IMR-90 (cell line): ENCODE measurements around the gene TAB2. TPM values are rescaled to one million over a fixed set of nuclear protein-coding genes. Genes with fewer than 3 reads are reported as not detected.

Experiments
- ATAC-seq: fragments of 200-7000 bp; cut with Tn5 transposase; 2 replicates; pipeline ENCODE4 v1.9.1; 2020; ENCODE audit warnings: low read depth, mild to moderate bottlenecking, moderate library complexity
- BruUV-seq: library from RNA; stranded (reverse); fragments of 400-500 nt; replicated peaks from 2 replicates; lab custom pipeline; 2021; lab: Mats Ljungman, UMichigan
- CTCF ChIA-PET: fragments of 300-600 bp; formaldehyde crosslinking; extraction: SDS; loops from one replicate; lab custom pipeline; 2021; ENCODE audit warnings: antibody characterized with exemption; lab: Yijun Ruan, JAX
- POLR2A ChIA-PET: fragments of 300-600 bp; sonication (Branson Sonifier 250); formaldehyde crosslinking; loops from one replicate; lab custom pipeline; 2022; ENCODE audit warnings: antibody characterized with exemption; ENCODE audit not compliant: unreplicated experiment; lab: Charles Lee
- DNase-seq: peaks from one replicate; pipeline ENCODE4 v3.0.0; 2013
- H2AFZ ChIP-seq: replicated peaks from 2 replicates; pipeline ENCODE3; 2013; ENCODE audit warnings: low read length, mild to moderate bottlenecking; ENCODE audit not compliant: poor library complexity
- H2AK5ac ChIP-seq: 2 replicates; pipeline ENCODE4 v1.6.1; 2013; ENCODE audit warnings: low read depth, low read length, inconsistent platforms
- H2AK9ac ChIP-seq: replicated peaks from 2 replicates; pipeline ENCODE3; 2013; ENCODE audit warnings: mild to moderate bottlenecking, low read depth, low read length, moderate library complexity; ENCODE audit not compliant: poor library complexity
- H2BK120ac ChIP-seq: 2 replicates; pipeline ENCODE4 v1.6.1; 2013; ENCODE audit warnings: low read depth, low read length, inconsistent platforms
- H2BK15ac ChIP-seq: 3 replicates; pipeline ENCODE4 v1.6.1; 2013; ENCODE audit warnings: low read depth, low read length, inconsistent platforms
- H2BK20ac ChIP-seq: 2 replicates; pipeline ENCODE4 v1.6.1; 2013; ENCODE audit warnings: low read depth, mild to moderate bottlenecking, inconsistent platforms, low read length, moderate library complexity
- H2BK5ac ChIP-seq: 2 replicates; pipeline ENCODE4 v1.6.1; 2013; ENCODE audit warnings: mild to moderate bottlenecking, low read depth, low read length, inconsistent platforms; ENCODE audit not compliant: poor library complexity, severe bottlenecking
- H3K14ac ChIP-seq: replicated peaks from 2 replicates; pipeline ENCODE4 v1.6.1; 2013; ENCODE audit warnings: low read depth, low read length, inconsistent platforms
- H3K18ac ChIP-seq: 2 replicates; pipeline ENCODE4 v1.6.1; 2013; ENCODE audit warnings: low read depth, low read length, control low read depth
- H3K23ac ChIP-seq: 2 replicates; pipeline ENCODE4 v1.6.1; 2013; ENCODE audit warnings: low read depth, low read length, inconsistent platforms
- H3K27ac ChIP-seq: 2 replicates; pipeline ENCODE4 v1.5.1; 2013; ENCODE audit warnings: mild to moderate bottlenecking, control low read depth, low read length; ENCODE audit not compliant: insufficient read depth
- H3K27me3 ChIP-seq: 2 replicates; pipeline ENCODE4 v1.6.1; 2013; ENCODE audit warnings: low read length; ENCODE audit not compliant: control insufficient read depth, insufficient read depth
- H3K36me3 ChIP-seq: 2 replicates; pipeline ENCODE4 v1.6.1; 2013; ENCODE audit warnings: low read length, mixed read lengths; ENCODE audit not compliant: control insufficient read depth, insufficient read depth
- H3K4ac ChIP-seq: 2 replicates; pipeline ENCODE4 v1.6.1; 2013; ENCODE audit warnings: low read depth, low read length, inconsistent platforms
- H3K4me1 ChIP-seq: 2 replicates; pipeline ENCODE4 v1.6.1; 2013; ENCODE audit warnings: low read length, mixed read lengths; ENCODE audit not compliant: control insufficient read depth, insufficient read depth
- H3K4me2 ChIP-seq: 2 replicates; pipeline ENCODE4 v1.6.1; 2013; ENCODE audit warnings: low read depth, mild to moderate bottlenecking, control low read depth, low read length, moderate library complexity
- H3K4me3 ChIP-seq: 2 replicates; pipeline ENCODE4 v1.5.1; 2013; ENCODE audit warnings: low read depth, mild to moderate bottlenecking, control low read depth, low read length, moderate library complexity; ENCODE audit not compliant: insufficient read depth
- H3K56ac ChIP-seq: 2 replicates; pipeline ENCODE4 v1.6.1; 2013; ENCODE audit warnings: low read length, inconsistent platforms; ENCODE audit not compliant: insufficient read depth; ENCODE audit errors: extremely low read depth
- H3K79me1 ChIP-seq, 2 experiments: 2 replicates each; pipeline ENCODE4 v1.6.1; 2013; ENCODE audit warnings: low read length in 2 of 2, inconsistent platforms in 1 of 2, low read depth in 1 of 2
- H3K9ac ChIP-seq: 2 replicates; pipeline ENCODE4 v1.6.1; 2013; ENCODE audit warnings: low read depth, low read length, control low read depth
- H3K9me1 ChIP-seq: 2 replicates; pipeline ENCODE4 v1.6.1; 2013; ENCODE audit warnings: low read length, inconsistent platforms; ENCODE audit not compliant: insufficient read depth
- H3K9me3 ChIP-seq: 2 replicates; pipeline ENCODE4 v1.6.1; 2013; ENCODE audit warnings: low read length; ENCODE audit not compliant: control insufficient read depth, insufficient read depth
- H4K20me1 ChIP-seq: 2 replicates; pipeline ENCODE4 v1.6.1; 2013; ENCODE audit warnings: low read length, inconsistent platforms; ENCODE audit not compliant: insufficient read depth
- H4K5ac ChIP-seq: 2 replicates; pipeline ENCODE4 v1.6.1; 2013; ENCODE audit warnings: mild to moderate bottlenecking, low read depth, low read length, control low read depth
- H4K8ac ChIP-seq, 2 experiments: 2 replicates each; pipeline ENCODE4 v1.6.1; 2013; ENCODE audit warnings: low read depth in 2 of 2, low read length in 2 of 2, control low read depth in 1 of 2, inconsistent platforms in 1 of 2
- H4K91ac ChIP-seq: 2 replicates; pipeline ENCODE4 v1.6.1; 2013; ENCODE audit warnings: low read depth, low read length, inconsistent platforms; ENCODE audit not compliant: insufficient read depth
- CTCF ChIP-seq: conservative IDR thresholded peaks from 2 replicates; pipeline ENCODE4 v1.5.1; 2012; ENCODE audit warnings: mild to moderate bottlenecking, low read depth, low read length, improper control_type of control experiment
- MAFK ChIP-seq: IDR thresholded peaks from 2 replicates; pipeline ENCODE4 v1.6.1; 2012; ENCODE audit warnings: low read depth, low read length, improper control_type of control experiment
- USF2 ChIP-seq: fragments of 150-350 bp; IDR thresholded peaks from 2 replicates; pipeline ENCODE4 v1.6.1; 2017; ENCODE audit warnings: mild to moderate bottlenecking, antibody characterized with exemption, low read length, low read depth
- WGBS, 2 experiments: methylation state at CpG; one replicate each; pipeline versions ENCODE4 v1.1.5 to v1.1.7; 2013; ENCODE audit warnings: missing lambda C conversion rate in 2 of 2; ENCODE audit not compliant: insufficient read length in 1 of 2; ENCODE audit errors: extremely low coverage in 2 of 2; 5-methylcytosine and 5-hydroxymethylcytosine counted together
- dilution Hi-C: fragments of 300-500 bp; cut with HindIII; formaldehyde crosslinking; loops from one replicate; pipeline ENCODE4 v1.14.3; 2018; ENCODE audit warnings: low sequenced_read_pairs; ENCODE audit not compliant: unreplicated experiment
- in situ Hi-C: fragments of 300-500 bp; cut with MboI; formaldehyde crosslinking; loops from 3 replicates; pipeline ENCODE4 v1.14.3; 2019; ENCODE audit warnings: low sequenced_read_pairs, inconsistent platforms, mixed read lengths
- intact Hi-C: fragments of 100-400 bp; cut with micrococcal nuclease; formaldehyde crosslinking; loops from 2 replicates; pipeline ENCODE4 v1.10.0; 2022
- polyA plus RNA-seq, 3 experiments: library from polyadenylated mRNA; depleted of rRNA; stranded (reverse); fragments of >200 nt; gene quantifications; 2 replicates each; pipeline ENCODE4 v1.2.3, GENCODE V29; 2012; ENCODE audit warnings: low replicate concordance in 1 of 3
- total RNA-seq: library from RNA; depleted of rRNA; stranded (reverse); fragments of >200 nt; gene quantifications from 2 replicates; pipeline ENCODE4 v1.2.3, GENCODE V29; 2012

TAB2 gene
- total and polyA plus RNA-seq, 2 of the 4 experiments (the other 2 are of a cell fraction): 20.8 to 25.3 TPM

DNA sequence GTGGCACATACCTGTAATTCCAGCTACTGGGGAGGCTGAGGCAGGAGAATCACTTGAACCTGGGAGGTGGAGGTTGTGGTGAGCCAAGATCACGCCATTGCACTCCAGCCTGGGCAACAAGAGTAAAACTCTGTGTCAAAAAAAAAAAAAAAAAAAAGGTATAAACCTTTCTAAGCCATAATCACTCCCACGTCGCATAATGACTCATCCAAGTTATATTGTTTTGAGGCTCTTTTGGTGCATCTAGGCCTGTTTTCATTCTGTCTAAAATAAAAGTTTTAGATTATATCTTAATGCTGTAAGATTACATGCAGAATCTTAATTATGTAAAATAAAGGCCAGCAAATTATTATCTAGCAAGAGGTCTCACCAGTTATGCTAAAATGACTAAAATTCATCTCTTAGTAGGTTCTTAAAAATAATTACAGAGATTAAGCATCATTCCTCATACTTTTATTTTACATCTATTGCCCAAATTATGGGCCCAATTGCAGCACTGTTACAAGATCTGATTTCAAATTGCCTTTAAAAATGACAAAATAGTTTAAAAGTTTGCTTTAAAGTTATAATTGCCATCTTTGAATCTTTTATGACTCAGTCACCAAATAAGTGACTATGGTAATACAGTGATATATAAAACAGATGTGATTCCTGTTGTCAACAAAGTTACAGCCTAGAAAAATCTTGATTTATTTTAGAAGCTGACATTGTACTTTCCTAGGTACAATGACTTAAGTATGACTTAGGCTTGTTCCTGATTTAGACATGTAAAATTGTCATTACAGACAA, 72.2 kb downstream of the TAB2 start:
- no TSS peak for BruUV-seq
- Histone ChIP-seq H3K36me3 (peaks cover 4% of the 10 kb centered on the region; the same call in 1 of the 2 replicates), H3K18ac (no peak overlapping the region), H3K79me1 (peaks cover 23 to 47% of the 10 kb centered on the region in 2 experiments), H3K9ac (no peak overlapping the region), H2AK5ac (no peak overlapping the region), H4K8ac (no peak overlapping the region), H3K27me3 (no peaks in the 10 kb centered on the region), H2AK9ac (no peak overlapping the region), H2AFZ (no peak overlapping the region), H3K4me2 (no peak overlapping the region), H3K9me3 (no peaks in the 10 kb centered on the region), H3K4me3 (no peak overlapping the region), H3K56ac (no peak overlapping the region), H3K27ac (no peak overlapping the region), H4K5ac (no peak overlapping the region), H2BK120ac (no peak overlapping the region), H3K14ac (no peak overlapping the region), H3K4me1 (peaks cover 3% of the 10 kb centered on the region), H4K20me1 (peaks cover 22% of the 10 kb centered on the region; the same call in 1 of the 2 replicates), H2BK15ac (no peak overlapping the region), H3K23ac (no peak overlapping the region), H4K91ac (no peak overlapping the region), H2BK5ac (no peak overlapping the region), H3K9me1 (peaks cover 4% of the 10 kb centered on the region), H3K4ac (no peak overlapping the region), H2BK20ac (no peak overlapping the region)
- POLR2A ChIA-PET: no interaction called here
- TF ChIP-seq USF2: no peak
- TF ChIP-seq CTCF: no peak
- no peak for TF ChIP-seq MAFK
- ATAC-seq (no peak), DNase-seq (no peak)
- no CpG with 5 or more reads among the region's 3 CpGs for WGBS, 2 experiments
- dilution Hi-C loops (no loop called here), intact Hi-C loops (no loop called here), in situ Hi-C loops (no loop called here)
- CTCF ChIA-PET: no interaction called here
